Measurements from ENCODE around the gene MYBBP1A.

Gene MYBBP1A

DNA sequence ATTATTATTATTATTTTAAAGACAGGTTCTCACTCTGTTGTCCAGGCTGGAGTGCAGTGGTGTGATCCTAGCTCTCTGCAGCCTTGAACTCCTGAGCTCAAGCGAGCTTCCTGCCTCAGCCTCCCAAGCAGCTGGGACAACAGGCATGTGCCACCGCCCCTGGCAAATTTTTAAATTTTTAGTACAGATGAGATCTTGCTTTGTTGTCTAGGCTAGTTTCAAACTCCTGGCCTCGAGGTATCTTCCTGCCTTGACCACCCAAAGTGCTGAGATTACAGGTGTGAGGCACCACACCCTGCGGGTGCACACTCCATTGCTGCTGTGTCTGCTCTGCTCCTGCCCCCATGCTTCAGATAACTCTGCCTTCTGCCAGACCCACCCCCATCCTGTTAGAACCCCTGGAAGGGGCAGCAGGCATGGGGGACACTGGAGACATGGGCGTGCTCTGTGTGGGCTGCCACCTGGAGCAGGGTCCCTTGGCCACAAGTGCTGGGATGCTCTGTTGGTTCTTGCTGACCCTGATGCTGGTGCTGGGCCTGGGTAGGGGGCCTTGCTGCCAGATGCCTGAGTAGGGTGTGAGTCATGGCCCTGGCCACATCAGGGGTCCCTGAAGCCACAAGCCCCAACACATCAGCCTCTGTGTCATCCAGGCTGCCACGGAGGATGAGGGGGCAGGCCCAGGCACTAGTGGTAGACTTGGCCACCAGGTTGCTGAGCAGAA, 2.6 kb upstream of the MYBBP1A start:
- H3K27ac ChIP-seq, result no peak overlapping the region
- TF ChIP-seq, protein P1, sequence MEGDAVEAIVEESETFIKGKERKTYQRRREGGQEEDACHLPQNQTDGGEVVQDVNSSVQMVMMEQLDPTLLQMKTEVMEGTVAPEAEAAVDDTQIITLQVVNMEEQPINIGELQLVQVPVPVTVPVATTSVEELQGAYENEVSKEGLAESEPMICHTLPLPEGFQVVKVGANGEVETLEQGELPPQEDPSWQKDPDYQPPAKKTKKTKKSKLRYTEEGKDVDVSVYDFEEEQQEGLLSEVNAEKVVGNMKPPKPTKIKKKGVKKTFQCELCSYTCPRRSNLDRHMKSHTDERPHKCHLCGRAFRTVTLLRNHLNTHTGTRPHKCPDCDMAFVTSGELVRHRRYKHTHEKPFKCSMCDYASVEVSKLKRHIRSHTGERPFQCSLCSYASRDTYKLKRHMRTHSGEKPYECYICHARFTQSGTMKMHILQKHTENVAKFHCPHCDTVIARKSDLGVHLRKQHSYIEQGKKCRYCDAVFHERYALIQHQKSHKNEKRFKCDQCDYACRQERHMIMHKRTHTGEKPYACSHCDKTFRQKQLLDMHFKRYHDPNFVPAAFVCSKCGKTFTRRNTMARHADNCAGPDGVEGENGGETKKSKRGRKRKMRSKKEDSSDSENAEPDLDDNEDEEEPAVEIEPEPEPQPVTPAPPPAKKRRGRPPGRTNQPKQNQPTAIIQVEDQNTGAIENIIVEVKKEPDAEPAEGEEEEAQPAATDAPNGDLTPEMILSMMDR (IDR thresholded peaks at IDR 0.05), result no peak
- TF ChIP-seq ZFX (IDR thresholded peaks at IDR 0.05; ENCODE audit: borderline replicate concordance), result no peak

DNA sequence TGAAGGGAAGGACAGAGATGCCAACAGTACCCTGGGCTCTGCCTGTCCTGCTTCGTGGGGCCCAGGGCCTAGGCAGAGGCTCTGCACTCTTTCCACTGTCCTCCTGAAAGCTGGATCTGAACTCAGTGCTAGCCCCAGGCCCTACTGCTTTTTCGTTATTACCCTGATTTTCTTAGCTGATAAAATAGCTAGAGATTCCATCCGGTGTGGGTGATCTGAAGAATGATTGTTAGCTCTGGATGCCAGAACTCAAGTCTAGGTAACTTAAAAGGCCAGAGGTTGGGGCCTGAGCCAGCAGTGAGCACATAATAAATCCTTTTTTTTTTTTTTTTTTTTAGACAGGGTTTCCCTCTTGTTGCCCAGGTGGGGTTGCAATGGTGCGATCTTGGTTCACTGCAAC, 1.8 kb upstream of the MYBBP1A start:
- TF ChIP-seq, protein P1 (IDR thresholded peaks at IDR 0.05), result no peak
- TF ChIP-seq ZFX (IDR thresholded peaks at IDR 0.05; ENCODE audit: borderline replicate concordance), result no peak
- no peak overlapping the region for H3K27ac ChIP-seq

DNA sequence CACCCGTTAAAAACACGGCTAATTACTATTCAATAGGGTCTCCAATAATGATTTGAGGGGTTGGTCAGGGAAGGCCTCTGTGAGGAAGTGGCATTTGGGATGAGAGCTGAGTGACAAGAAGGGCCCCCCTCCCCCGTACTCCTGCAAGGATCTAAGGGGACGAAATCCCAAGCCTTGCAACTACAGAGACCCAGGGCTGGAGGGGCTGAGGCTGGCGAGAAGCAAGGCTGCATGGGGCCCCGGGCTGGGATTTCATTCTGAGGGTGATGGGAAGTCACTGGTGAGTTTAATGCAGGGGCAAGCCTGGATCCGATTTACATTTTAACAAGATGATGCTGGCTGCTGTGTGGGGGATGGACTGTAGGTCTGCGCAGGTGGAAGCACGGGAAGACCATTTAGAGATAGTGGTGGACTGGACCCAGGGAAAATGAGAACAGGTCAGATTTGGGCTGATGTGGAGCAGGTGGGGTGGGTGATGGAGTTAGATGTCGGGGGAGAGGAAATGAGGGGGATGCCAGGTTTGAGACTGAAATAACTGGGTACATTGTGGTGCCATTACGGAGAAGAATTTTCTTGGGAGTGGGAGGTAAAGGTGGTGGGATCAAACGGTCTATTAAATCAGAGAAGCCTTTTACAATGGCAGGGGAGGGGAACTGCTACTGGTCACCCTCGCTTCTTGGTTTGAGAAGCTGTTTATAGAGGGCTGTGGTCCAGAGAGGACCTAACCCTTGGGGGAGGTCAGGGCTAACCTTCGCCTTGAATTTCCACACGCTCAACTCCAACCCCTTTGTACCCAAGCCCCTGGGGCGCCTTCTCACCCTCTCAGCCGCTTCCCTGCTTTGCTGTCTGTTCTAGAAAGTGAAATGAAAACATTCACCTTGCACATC, 932 bp upstream of the MYBBP1A start:
- TF ChIP-seq ZFX (IDR thresholded peaks at IDR 0.05; ENCODE audit: borderline replicate concordance), result no peak
- TF ChIP-seq, protein P1 (IDR thresholded peaks at IDR 0.05), result no peak
- peak overlapping the region; percentile 73 for H3K27ac ChIP-seq

DNA sequence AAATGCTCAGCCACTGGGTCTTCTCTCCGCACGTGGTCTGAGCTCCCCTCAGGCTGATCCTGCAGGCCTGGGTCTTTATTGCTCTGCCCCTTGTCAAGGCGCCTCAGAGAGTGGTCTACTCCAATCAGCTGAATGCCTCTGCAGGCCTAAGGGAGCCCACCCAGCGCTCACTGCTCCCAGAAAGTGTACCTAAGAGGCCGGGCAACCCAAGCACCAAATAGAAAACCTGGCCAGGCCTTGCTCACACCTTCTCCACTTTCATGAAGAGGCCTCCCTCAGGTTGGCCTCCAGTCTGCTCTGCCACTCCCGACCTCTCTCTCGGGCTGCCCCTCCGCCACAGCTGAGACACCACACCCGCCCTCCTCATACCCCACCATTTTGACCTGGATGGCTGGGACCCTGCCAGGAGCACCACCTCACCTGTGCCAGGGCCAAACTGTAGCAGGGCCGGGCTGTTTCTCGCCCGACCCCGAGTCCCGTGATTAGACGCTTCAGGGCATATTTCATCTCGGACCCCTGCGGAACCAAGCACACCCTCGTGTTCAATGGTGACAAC, 665 bp downstream of the MYBBP1A start:
- H3K27ac ChIP-seq, result peak overlapping the region; percentile 73
- no peak for TF ChIP-seq ZFX (IDR thresholded peaks at IDR 0.05; ENCODE audit: borderline replicate concordance)
- TF ChIP-seq, protein P1 (IDR thresholded peaks at IDR 0.05), result no peak

DNA sequence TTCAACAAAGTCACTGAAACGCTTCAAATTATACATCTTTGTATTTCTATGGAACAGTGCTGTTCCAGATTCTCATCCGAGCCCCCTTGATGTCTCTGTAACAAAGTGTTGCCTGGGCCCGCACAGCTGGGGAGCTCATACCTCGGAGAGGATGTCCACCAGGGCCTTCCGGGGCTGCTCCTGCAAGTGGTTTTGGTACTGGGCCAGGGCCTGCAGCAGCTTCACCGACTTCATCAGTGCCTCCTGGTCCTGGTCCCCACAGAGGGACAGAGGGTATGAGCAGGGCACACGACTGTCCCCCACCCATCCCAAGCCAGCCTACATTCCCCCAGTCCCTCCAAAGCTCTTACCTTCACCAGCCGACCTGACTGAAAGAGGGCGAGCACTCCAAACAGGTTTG, 1.5 kb downstream of the MYBBP1A start:
- TF ChIP-seq ZFX (IDR thresholded peaks at IDR 0.05; ENCODE audit: borderline replicate concordance), result no peak
- TF ChIP-seq, protein P1 (IDR thresholded peaks at IDR 0.05), result no peak
- H3K27ac ChIP-seq, result no peak overlapping the region; the same call in 1 of the 2 replicates

DNA sequence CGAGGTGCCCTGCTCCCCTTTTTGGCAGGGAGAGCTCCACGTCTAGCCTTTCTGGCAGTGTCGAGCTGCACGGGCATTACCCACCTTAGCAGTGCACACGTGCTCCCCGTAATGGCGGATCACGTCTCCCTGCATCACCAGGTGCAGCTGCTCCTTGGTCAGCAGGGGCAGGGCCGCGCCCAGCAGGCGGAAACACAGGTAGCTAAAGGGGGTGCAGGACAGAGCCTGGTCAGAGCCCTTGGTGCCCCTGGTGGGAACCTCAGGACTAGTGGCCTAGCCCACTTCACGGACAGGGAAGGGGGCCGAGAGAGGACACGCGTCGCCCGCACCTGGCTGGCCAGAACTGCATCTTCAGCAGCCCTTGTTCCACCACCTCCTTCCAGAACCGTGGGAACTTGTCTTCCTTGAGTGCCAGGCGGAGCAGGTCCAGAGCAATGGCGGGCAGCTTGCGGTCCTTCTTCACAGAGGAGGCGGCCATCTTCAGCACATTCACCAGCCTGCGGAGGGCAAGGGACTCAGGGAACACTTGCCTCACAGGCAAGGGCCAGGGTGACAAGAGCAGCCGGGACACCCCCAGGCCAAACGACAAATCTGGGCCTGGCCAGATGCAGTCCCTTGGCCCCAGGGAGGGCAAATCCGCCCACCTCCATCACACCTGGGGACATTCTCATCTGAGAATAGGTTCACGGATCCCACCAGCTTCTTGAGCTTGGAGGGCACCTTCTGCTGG, 3.2 kb downstream of the MYBBP1A start:
- H3K27ac ChIP-seq, result no peak overlapping the region
- TF ChIP-seq ZFX (IDR thresholded peaks at IDR 0.05; ENCODE audit: borderline replicate concordance), result no peak
- TF ChIP-seq, protein P1 (IDR thresholded peaks at IDR 0.05), result no peak

All from 22Rv1 (cell line).